HEK293T (cell line): ENCODE results near the gene NQO1.

Experiments
- CTBP1 ChIP-seq: fragments of 450-650 bp; IDR thresholded peaks from 2 replicates; pipeline ENCODE4 v1.6.1; 2016; ENCODE audit warnings: borderline replicate concordance
- FOXA1 ChIP-seq: fragments of 450-650 bp; IDR thresholded peaks from 2 replicates; pipeline ENCODE4 v1.6.1; 2016; ENCODE audit warnings: mild to moderate bottlenecking
- FOXM1 ChIP-seq: fragments of 450-650 bp; IDR thresholded peaks from 2 replicates; pipeline ENCODE4 v1.6.1; 2017; ENCODE audit warnings: mild to moderate bottlenecking, borderline replicate concordance
- LEF1 ChIP-seq: fragments of 450-650 bp; IDR thresholded peaks from 2 replicates; pipeline ENCODE4 v1.6.1; 2017; ENCODE audit warnings: mild to moderate bottlenecking, borderline replicate concordance
- NFRKB ChIP-seq: fragments of 450-650 bp; IDR thresholded peaks from 2 replicates; pipeline ENCODE4 v1.6.1; 2016; ENCODE audit warnings: mild to moderate bottlenecking, moderate library complexity
- TF ChIP-seq, protein P1 (sequence below): fragments of 450-650 bp; IDR thresholded peaks from 2 replicates; pipeline ENCODE4 v1.6.1; 2016

DNA sequence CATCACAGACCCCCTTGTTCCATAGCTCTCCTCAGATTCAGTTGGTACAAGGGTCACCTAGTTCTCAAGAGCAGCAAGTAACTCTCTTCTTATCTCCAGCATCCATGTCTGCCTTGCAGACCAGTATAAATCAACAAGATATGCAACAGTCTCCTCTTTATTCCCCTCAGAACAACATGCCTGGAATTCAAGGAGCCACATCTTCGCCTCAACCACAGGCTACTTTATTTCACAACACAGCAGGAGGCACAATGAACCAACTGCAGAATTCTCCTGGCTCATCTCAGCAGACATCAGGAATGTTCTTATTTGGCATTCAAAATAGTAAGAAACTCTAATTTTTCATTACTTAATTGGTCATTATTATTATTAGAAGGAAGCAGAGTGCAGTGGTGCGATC is 32.4 kb downstream of the NQO1 start:
- TF ChIP-seq, protein P1, sequence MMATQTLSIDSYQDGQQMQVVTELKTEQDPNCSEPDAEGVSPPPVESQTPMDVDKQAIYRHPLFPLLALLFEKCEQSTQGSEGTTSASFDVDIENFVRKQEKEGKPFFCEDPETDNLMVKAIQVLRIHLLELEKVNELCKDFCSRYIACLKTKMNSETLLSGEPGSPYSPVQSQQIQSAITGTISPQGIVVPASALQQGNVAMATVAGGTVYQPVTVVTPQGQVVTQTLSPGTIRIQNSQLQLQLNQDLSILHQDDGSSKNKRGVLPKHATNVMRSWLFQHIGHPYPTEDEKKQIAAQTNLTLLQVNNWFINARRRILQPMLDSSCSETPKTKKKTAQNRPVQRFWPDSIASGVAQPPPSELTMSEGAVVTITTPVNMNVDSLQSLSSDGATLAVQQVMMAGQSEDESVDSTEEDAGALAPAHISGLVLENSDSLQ = no peak
- TF ChIP-seq LEF1 = no peak
- no peak for TF ChIP-seq CTBP1
- no peak for TF ChIP-seq FOXA1
- no peak for TF ChIP-seq FOXM1
- TF ChIP-seq NFRKB = no peak
